Loucy (cell line): ENCODE measurements around the gene ARHGAP19.

ENCODE experiments used
- H2AFZ ChIP-seq: fragments of 200-600 bp; sonication (generic); 2 replicates; pipeline ENCODE4 v1.6.0; 2016; ENCODE audit warnings: antibody characterized with exemption, mild to moderate bottlenecking, low read length, moderate library complexity
- H3F3A ChIP-seq: fragments of 200-600 bp; 2 replicates; pipeline ENCODE4 v1.6.0; 2016; ENCODE audit warnings: antibody characterized with exemption, low read depth, mild to moderate bottlenecking
- H3K27me3 ChIP-seq: fragments of 200-600 bp; sonication (generic); 2 replicates; pipeline ENCODE4 v1.6.1; 2014; ENCODE audit warnings: low read length, mild to moderate bottlenecking; ENCODE audit not compliant: insufficient read depth, poor library complexity, severe bottlenecking
- H3K36me3 ChIP-seq: fragments of 200-600 bp; sonication (generic); 2 replicates; pipeline ENCODE4 v1.6.1; 2016; ENCODE audit warnings: low read length; ENCODE audit not compliant: insufficient read depth
- H3K4me1 ChIP-seq: fragments of 200-600 bp; sonication (generic); 2 replicates; pipeline ENCODE4 v1.5.1; 2014; ENCODE audit warnings: low read length, mild to moderate bottlenecking; ENCODE audit not compliant: insufficient read depth, poor library complexity, severe bottlenecking
- H3K4me2 ChIP-seq: fragments of 200-600 bp; sonication (generic); 2 replicates; pipeline ENCODE4 v1.6.0; 2014; ENCODE audit warnings: antibody characterized with exemption, low read length, low read depth, mild to moderate bottlenecking; ENCODE audit not compliant: poor library complexity, severe bottlenecking
- H3K4me3 ChIP-seq: fragments of 200-600 bp; sonication (generic); 2 replicates; pipeline ENCODE4 v1.5.1; 2014; ENCODE audit warnings: low read length, mild to moderate bottlenecking, mixed read lengths; ENCODE audit not compliant: poor library complexity, severe bottlenecking
- H3K79me2 ChIP-seq: fragments of 200-600 bp; sonication (generic); 2 replicates; pipeline ENCODE4 v1.6.1; 2014; ENCODE audit warnings: low read length; ENCODE audit not compliant: insufficient read depth
- H3K9ac ChIP-seq: fragments of 200-600 bp; sonication (generic); 2 replicates; pipeline ENCODE4 v1.6.0; 2014; ENCODE audit warnings: mild to moderate bottlenecking, low read depth, low read length, moderate library complexity; ENCODE audit not compliant: poor library complexity, severe bottlenecking
- H3K9me2 ChIP-seq: fragments of 200-600 bp; sonication (generic); replicated peaks from 2 replicates; pipeline ENCODE4 v1.6.1; 2016; ENCODE audit warnings: low read depth, low read length, mixed read lengths
- H3K9me3 ChIP-seq: fragments of 200-600 bp; sonication (generic); 2 replicates; pipeline ENCODE4 v1.6.1; 2014; ENCODE audit warnings: mild to moderate bottlenecking, antibody characterized with exemption, low read length, low read depth; ENCODE audit not compliant: insufficient read depth
- H4K20me1 ChIP-seq: fragments of 200-600 bp; sonication (generic); 2 replicates; pipeline ENCODE4 v1.6.0; 2014; ENCODE audit warnings: antibody characterized with exemption, low read length, mild to moderate bottlenecking; ENCODE audit not compliant: insufficient read depth, poor library complexity, severe bottlenecking
- CTCF ChIP-seq: fragments of 200-600 bp; sonication (generic); conservative IDR thresholded peaks from 2 replicates; pipeline ENCODE4 v1.5.1; 2014; ENCODE audit warnings: mild to moderate bottlenecking, antibody characterized with exemption, low read length
- EZH2phosphoT487 ChIP-seq: fragments of 200-600 bp; IDR thresholded peaks from 2 replicates; pipeline ENCODE4 v1.6.1; 2018; ENCODE audit warnings: antibody characterized with exemption, mild to moderate bottlenecking, moderate library complexity, borderline replicate concordance

The ARHGAP19 gene

GRCh38 chr10:97211229-97211628 is 81.2 kb downstream of the ARHGAP19 start:
- Histone ChIP-seq H2AFZ (no peak overlapping the region), H3K9me3 (no peaks in the 10 kb centered on the region), H3K27me3 (no peaks in the 10 kb centered on the region), H4K20me1 (no peaks in the 10 kb centered on the region), H3K9me2 (no peaks in the 10 kb centered on the region), H3K4me1 (no peaks in the 10 kb centered on the region), H3K4me3 (no peak overlapping the region), H3K36me3 (no peaks in the 10 kb centered on the region), H3K4me2 (no peak overlapping the region), H3F3A (no peaks in the 10 kb centered on the region), H3K79me2 (no peaks in the 10 kb centered on the region), H3K9ac (no peak overlapping the region)
- TF ChIP-seq CTCF (no peak), EZH2phosphoT487 (no peak)

- Histone ChIP-seq H3K9me3 (no peaks in the 10 kb centered on the region), H3K9ac (no peak overlapping the region), H2AFZ (no peak overlapping the region), H3F3A (no peaks in the 10 kb centered on the region), H3K4me3 (no peak overlapping the region), H3K36me3 (no peaks in the 10 kb centered on the region), H4K20me1 (no peaks in the 10 kb centered on the region), H3K27me3 (no peaks in the 10 kb centered on the region), H3K4me1 (no peaks in the 10 kb centered on the region), H3K79me2 (no peaks in the 10 kb centered on the region), H3K4me2 (no peak overlapping the region), H3K9me2 (no peaks in the 10 kb centered on the region)
- TF ChIP-seq EZH2phosphoT487 (no peak), CTCF (peak; percentile 97)
Measured at GRCh38 chr10:97210543-97210960, 81.9 kb downstream of the ARHGAP19 start.

- H3K27me3 ChIP-seq: no peaks in the 10 kb centered on the region
- no peaks in the 10 kb centered on the region for H3K36me3 ChIP-seq
- TF ChIP-seq EZH2phosphoT487: no peak
- no peak for TF ChIP-seq CTCF
- no peak overlapping the region for H3K9ac ChIP-seq
- H3F3A ChIP-seq: no peaks in the 10 kb centered on the region
- H3K4me3 ChIP-seq: no peak overlapping the region
- H2AFZ ChIP-seq: no peak overlapping the region
- H3K9me3 ChIP-seq: no peaks in the 10 kb centered on the region
- no peaks in the 10 kb centered on the region for H3K4me1 ChIP-seq
- no peaks in the 10 kb centered on the region for H3K79me2 ChIP-seq
- no peaks in the 10 kb centered on the region for H4K20me1 ChIP-seq
- no peaks in the 10 kb centered on the region for H3K9me2 ChIP-seq
- no peak overlapping the region for H3K4me2 ChIP-seq
Measured at GRCh38 chr10:97207756-97208346, 84.6 kb downstream of the ARHGAP19 start.
